Astrocyte of the hippocampus (primary cell): ENCODE data around the gene CACNA1D.
A peak's percentile ranks its signal among the peaks of the same experiment; 100 is the strongest.

Source experiments
- DNase-seq: peaks from one replicate; pipeline ENCODE4 v3.0.0; 2011; ENCODE audit warnings: low read depth, low spot score

The CACNA1D gene

DNA sequence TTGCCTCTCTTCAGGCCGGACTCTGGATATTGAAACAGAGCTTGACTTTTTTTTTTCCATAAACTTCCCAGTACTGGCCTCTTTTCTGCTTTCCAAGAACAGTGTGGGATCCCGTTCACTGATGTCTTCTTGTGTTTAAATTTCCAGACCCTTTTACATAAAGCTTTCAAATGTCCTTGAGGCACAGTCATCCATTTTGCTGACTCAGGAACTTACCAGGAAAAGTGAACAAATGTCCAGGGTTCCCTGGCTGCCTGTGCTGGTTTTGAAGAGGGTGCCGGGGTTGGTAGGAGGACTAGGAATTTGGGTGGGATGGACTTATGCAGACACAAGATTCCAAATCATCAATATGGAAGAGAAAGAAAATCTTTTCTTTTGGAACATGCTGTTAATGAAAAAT is 283.7 kb downstream of the CACNA1D start:
- DNase-seq: no peak

DNA sequence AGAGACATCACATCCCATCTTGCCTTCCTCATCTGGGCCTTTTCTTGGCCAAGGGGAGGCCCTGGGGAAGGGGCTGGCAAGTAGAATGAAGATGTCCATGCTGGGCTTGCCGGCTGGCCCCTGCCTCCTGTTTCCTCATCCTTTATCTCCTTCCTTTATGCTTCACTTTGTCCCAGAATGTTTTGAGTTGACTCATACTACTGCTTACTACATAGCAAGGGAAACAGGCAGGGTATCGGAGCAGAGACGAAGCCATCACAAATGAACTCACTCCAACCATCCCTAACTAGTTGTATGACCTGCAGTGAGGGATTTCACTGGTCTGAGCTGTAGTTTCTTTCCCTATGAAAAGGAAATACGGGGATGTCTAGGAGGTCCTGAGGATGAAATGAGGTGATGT is 285.8 kb downstream of the CACNA1D start:
- no peak for DNase-seq

DNA sequence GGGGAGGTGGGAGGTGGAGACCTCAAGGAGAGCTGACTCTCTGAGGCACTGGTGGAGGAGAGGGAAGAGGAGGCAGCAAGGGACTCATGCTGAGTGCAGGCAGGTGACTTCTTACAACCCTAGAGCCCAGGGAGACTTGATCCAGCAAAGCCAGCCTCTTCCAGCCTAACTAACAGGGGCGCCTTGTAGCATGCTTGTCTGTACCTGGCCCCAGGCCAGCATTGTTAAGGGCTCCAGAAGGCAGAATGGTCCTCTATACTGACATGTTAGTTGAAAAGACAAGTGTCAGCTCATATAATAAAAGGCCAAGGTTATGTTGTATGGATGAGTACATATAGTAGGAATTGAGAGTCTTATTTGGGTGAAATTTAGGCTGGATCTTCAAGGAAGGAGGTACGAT is 286.4 kb downstream of the CACNA1D start:
- DNase-seq: no peak

DNA sequence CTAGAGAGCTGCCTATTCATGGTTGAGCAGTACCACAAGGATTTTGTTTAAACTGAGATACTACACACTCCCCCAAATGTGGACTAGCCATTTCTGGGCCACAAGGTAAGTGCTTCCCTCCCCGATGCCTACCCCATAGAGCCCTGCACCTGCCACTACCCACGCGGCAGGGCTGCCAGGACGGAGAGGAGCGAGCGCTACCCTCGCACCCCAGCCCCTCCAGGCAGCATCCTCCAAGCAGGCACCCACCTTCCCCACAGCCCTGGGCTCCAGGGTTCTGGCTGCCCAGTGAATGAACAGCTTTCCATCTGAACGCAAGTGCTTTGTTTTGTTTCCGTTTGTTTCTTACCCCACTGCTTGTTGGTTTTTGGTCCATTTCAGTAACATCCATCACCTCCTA is 292.6 kb downstream of the CACNA1D start:
- no peak for DNase-seq

DNA sequence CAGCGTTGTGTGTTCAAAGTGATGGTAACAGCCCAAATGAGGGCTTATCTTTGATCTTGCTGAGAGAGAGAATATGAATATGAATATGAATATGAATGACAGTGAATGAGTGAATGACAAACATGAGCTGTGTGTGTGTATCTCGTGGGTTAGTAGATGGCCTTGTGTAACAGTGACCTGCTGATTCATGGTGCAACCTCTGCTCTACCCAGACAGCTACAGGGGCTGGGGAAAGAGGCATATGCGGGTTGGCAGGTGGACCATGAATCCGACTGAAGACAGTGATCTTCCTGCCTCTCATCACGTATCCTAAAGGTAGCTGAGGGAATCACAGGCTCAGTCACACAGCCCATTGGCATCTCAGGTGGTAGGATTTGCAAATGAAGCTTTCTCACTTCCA is 293.6 kb downstream of the CACNA1D start:
- no peak for DNase-seq

DNA sequence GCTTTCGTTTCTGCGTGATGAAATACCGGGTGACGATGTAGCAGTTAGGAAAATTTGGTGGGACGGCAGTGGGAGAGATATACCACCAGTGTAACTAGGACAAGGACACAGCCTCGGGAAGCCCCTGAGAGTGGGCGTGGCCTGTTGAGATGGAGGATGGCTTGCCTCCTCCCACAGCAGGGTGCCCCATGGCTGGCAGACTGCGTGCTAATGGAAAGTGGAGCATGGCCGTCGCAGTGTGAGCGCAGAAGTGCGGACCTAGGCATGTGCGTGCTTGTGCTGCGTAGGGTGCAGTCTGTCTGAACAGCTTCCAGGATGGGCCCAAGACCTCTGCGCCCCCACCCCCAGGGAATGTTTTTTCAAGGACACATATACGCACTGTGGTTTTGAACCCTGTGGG is 295.0 kb downstream of the CACNA1D start:
- no peak for DNase-seq

DNA sequence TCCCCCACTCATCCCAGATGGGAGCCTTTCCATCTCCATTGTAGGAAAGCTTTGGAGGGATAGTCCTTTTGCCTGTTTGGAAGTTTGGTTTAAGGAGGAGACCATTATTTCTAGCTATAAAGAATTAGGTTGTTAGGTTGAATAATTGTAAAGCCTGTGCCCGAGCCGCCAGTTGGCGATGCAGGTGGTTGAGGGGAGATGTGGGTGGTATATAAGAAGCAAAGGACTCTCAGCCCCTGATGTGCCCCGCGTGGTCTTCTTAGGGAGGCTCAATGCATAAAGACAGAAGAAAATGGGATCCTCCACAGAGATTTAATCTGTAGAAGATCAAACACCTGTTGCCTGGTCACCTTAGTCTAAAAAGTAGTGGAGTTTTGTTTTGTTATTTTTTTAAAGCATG is 296.1 kb downstream of the CACNA1D start:
- DNase-seq: no peak

DNA sequence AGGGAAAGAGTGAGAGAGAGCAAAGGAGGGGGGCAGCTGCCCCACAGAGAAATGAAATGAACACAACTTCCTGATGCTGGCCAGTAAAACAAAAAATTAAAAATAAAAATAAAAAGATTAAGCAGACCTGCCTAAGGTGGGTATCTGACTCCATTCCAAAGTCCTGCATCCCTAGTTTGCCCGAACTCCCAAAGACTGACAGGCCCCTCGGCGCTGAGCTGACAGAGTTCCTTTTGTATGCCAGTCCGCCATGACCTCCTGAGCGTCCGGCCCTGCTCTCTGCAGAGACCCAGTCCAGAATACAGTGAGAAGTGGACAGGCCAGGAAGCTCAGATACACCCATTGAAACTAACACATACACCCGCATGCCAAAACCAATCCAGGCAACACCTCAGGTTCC is 296.9 kb downstream of the CACNA1D start:
- no peak for DNase-seq

DNA sequence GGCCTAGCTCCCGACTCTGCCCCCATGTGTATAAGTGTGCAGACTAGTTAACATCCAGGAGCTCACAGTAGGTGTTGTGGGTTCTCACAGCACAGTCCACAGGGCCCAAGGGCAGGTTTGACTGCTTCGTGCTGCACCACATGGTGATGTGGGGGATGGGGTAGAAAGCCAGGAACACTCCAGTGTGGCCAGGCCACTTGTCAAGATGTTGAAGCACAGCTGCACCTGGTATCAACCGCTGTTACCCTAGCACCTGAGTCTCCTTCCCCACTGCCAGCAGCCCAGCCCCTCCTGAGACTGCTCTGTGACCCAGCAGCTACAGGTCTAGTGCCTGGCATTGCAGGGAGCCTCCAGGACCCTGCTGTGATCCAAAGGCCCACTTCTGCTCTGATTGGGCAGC is 298.5 kb downstream of the CACNA1D start:
- DNase-seq: no peak

DNA sequence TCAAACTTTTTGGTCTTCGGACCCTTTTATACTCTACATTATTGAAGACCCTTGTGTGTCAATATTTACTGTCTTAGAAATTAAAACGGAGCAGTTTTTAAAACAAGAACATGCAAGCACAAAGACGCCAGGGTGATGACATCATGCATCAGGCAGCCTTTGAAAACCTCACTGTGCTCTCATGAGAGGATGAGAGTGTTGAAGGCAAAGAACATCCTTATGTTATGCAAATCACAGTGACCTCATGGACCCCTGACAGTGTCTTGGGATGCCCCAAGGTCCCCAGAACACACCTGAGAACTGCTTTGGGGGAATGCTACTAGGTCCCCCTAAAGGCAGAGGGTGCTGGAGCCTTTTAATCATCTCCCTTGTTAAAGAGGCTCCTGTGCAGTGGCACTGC is 300.2 kb downstream of the CACNA1D start:
- DNase-seq: peak; percentile 57

DNA sequence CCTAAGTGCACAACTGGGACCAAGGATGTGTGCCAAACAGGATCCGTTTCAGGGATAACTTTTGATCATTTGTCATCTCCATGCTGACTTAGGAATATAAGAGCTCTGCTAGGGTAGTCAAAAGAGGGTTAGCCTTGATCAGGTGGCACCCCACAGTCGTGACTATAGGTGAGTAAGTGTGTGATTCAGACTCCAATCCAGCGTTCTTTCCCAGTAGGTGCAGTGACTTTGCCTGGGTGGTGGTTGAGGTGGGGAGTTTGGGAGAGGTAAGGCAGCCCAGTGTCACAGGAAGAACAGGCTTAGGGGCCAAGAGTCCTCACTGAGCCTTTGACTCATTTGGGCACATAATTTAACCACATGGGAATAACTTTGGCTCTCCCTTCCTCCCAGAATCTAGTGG is 300.8 kb downstream of the CACNA1D start:
- DNase-seq: no peak

DNA sequence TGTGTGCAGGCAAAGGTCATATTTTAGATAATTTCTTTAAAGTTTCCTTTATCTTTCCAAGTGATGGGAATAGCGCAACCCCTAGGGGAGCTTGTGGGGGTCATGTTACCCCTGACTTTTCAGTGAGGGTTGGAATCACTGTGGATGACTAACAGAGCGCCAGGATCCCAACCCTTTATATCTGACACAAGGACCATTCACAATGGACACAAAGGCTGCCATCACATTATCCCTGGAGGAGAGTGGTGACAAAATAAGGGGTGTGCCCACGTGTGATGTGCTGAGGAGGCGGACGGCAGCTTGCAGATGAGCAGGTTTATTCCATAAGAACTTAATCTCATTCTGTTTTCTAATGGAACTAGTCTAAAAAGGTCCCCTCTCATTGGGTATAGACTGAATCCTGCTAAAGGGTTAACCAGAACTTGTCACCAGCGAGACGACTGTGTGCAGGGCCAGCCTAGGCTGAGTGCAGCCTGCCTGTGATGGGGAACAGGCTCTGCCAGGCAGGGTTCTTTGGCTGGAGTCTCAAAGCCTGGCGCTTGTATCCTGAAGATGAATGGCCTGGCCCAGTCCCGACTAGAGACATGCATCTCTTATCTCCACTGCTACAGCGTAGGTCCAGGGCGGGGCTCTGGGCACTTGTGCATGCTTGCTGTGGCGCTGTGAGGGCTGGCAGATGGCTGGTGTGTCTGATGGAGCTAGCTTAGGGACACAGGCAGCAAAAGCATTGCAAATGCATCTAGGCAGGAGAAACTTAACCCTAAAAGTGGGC is 301.6 kb downstream of the CACNA1D start:
- no peak for DNase-seq

DNA sequence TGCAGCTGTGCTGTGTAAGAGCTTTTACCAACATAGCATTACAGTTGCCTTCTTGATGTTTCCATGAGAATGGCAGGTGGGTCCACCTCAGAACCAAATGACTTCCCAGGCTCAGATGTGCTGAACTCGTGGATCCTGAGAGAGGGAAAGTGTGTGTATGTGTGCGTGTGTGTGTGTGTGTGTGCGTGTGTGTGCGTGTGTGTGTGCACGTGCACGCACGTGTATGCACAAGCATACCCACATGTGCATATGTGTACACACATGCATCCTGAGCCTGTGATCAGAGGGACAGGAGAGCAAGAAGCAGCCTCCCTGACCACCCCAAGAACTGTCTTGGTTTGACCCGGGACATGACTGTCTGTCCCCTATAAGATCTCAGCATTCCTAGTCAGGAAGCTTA is 303.7 kb downstream of the CACNA1D start:
- no peak for DNase-seq

DNA sequence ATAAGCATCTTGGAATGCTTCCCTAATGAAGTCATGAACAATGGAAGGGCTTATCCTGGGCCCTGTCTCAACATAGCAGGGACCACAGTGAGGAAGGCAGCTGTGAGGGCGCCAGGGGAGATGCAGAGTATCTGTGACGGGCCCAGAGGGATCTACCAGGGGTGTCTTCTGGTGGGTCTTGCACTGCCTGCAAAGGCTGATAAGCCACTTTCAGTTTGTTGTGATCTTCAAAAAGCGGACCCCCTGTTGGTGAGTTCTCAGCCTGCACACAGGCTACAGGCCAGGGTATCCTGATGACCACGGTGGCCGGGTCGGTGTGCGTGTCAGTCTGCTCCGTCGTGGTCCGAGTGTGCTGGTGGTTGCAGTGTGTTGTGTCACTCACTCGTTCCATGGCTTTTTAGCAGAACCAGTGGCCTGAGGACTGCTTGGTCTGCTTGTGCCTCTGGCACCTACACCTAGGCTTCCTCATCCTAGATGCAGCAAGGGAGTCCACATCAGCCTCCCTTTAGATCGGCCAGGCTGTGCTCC is 305.0 kb downstream of the CACNA1D start:
- DNase-seq: peak; percentile 43

DNA sequence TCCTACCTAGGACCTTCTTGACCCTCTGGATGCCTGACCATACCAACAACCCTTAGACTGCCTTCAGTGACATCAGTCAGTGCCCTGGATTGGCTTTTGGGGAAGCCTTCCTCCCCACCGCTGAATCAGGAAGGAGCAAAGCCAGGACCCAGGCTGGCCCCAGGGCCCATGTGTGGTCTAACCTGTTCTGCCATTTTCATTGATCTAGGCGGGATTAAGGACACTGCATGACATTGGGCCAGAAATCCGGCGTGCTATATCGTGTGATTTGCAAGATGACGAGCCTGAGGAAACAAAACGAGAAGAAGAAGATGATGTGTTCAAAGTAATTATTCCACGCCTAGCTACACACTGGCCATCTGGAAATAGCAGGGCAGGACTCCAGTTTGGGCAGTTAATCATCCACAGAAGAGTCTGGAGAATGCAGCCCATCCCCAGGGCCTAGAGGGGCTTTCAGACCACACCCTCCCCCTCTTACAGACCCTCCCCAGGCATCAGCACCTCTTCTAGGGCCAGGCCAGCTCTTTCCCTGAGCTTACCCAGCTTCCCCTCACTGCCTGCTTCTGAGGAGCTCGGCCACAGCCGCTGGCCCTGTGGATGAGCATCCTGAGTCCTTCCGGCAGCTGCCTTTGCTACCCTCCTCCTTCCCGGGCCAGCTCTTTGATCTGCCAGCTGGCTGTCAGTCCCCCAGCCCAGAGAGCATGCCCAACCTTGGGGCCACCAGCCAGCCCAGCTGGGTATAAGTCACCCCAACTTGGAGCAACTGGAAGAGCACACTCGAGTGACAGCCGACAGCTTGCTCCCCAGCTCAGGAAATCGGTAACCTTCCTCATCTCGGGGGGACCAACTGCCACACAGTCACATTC is 305.9 kb downstream of the CACNA1D start:
- DNase-seq: no peak

DNA sequence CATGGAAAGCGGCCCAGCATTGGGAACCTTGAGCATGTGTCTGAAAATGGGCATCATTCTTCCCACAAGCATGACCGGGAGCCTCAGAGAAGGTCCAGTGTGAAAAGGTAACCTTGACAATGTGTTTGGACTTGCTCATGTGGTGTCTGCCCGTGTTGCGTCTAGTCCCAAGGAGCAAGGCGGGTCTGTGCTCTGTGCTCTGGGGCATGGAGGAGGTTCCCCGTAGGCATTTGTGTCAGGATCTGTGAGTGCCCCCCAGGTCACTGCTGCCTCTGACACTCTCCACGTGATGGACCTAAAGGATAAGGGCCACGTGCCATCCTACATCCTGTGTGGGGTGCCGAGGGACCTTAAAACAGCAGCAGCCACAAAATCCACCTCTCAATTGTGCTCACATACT is 306.9 kb downstream of the CACNA1D start:
- no peak for DNase-seq

DNA sequence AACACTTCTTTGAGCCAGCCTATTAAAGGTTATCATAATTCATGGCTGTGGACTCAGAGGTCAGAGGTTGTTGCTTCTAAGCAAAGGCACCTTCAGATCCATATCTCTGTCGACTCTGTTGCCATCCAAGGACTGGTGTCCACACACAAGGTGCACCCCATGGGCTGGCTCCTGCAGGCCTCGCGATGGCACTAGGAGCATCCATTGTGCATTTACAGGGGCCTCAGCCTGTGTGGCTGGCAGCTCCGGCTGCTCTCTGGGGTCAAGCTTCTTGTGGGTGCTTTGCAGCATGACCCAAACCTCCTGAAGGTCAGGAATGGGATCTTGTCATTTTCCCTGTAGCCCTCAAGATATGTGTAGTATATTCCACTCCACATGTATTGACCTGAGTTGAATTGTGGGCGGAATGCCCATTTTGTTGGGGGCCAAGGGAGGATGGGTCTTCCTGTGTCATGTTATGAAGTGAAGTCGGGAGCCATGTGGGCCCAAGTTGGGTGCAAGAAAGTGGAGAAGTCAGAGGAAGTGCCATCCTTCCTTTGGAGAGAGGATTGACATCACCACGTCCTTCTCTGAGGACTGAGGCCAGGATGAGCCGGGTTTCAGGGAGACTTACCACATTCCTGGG is 308.0 kb downstream of the CACNA1D start:
- DNase-seq: no peak

DNA sequence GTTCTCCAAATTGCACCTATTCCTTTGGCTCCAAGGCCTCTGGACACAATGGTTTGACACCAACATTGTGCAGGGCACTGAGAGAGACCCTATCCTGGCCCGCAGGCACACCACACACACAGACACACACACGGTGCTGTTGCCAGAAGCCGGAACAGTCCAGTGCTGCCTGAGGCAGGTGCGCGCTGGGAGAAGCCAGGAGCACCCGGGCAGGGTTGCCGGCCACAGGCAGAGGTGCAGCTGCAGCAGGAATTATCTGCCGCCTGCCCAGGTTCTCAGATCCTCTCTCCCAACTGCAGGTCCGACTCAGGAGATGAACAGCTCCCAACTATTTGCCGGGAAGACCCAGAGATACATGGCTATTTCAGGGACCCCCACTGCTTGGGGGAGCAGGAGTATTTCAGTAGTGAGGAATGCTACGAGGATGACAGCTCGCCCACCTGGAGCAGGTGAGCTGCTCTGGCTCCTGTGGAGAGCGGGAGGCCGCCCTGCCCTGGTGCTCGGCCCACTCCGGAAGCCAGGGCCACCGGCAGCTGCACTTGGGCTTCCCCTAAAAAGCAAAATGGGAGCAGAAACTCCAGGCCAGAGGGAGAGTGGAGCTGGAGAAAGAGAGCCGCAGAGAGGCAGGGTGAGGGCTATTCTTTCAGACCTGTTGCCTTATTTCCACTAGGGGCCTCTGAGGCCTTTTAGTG is 308.9 kb downstream of the CACNA1D start:
- DNase-seq: no peak

DNA sequence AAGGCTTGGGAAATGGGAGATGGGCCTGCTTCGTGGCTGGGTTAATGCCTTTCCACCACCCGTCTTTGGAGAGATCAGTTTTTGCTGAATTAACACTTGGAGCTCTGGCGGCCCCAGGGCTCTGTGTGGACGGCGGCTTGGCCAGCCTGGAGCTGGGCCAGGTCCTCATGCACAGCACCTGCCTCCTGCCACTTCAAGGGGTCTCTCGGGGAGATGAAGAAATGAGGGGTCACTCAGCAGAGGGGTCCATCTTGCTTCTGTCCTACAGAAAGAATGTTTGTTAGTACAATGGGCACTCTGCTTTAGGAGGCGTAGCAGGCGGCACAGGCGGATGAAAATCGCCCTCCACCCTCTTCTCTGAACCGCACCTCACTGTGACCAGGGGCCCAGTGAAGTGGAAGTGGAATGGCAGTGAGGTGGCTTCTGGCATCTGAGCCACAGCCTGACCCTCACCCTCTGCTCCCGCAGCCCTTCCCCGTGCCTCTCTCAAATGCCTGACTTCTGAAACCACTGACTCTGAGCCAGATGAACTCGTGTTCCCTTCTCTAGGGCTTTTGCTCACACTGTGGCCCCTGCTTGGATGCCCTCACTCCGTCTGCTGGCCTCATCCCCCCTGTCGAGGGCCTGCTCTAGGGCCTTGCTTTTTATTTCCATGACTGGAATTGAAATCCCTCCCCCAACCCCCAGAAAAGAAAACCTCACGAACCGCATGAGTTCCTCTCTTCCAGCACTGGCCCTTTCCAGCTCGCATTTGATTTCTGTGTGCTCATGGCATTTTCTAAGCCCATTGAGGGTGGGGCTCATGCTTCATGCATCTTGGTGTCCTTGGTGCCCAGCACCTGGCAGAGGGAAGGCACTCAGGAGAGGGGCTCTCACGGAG is 309.6 kb downstream of the CACNA1D start:
- DNase-seq: no peak

DNA sequence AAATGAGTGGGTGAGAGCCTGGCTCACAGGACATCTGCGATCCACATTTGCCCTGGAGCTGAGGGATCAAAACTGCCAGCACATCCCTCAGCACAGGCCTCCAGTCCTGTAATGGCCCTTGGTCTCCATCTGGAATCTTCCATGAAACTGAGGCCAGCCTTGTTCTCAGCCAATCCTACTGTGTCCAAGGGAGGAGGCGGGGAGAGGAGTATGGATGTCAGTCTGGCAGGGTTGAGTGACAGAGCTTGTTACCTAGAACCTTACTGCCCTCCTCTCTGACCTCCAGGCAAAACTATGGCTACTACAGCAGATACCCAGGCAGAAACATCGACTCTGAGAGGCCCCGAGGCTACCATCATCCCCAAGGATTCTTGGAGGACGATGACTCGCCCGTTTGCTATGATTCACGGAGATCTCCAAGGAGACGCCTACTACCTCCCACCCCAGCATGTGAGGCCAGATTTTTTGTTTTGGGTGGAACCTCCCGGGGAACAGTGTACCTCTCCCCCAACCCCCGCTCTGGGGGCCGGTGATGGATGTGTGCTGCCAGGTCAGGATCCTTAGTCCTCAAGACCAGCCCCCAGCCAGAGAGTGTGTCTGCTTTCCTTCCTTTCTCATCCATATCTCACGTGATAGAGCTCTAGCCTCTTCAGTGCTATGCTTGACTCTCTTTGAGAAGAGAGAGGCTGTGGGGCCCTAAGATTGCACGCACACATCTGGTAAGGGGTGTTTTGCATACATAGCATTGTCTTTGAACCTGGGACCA is 310.5 kb downstream of the CACNA1D start:
- peak; percentile 82 for DNase-seq
